Eye (tissue), 1 donor: ENCODE results near the gene MEIOSIN.

Experiments
- DNase-seq: peaks from one replicate; pipeline ENCODE4 v3.0.0-alpha.2; 2015

The MEIOSIN gene

GRCh38 chr19:45766296-45766868 lies 33.1 kb downstream of the MEIOSIN start:
- DNase-seq: no peak

- no peak for DNase-seq
Observed at GRCh38 chr19:45766869-45767346, 33.7 kb downstream of the MEIOSIN start.

- peak; percentile 82 for DNase-seq
Observed at GRCh38 chr19:45767410-45767880, 34.2 kb downstream of the MEIOSIN start.

GRCh38 chr19:45767881-45768654 lies 34.8 kb downstream of the MEIOSIN start:
- DNase-seq: peak; percentile 83

- no peak for DNase-seq
Observed at GRCh38 chr19:45768655-45768983, 35.4 kb downstream of the MEIOSIN start.

GRCh38 chr19:45768984-45769782 lies 35.9 kb downstream of the MEIOSIN start, which contains the start of gene SIX5:
Gene SIX5, minus strand, starts transcription at chr19:45769252. Its CDS starts 408 bp downstream, at chr19:45768844.
- DNase-seq: peak; percentile 100

- DNase-seq: peak; percentile 88
Observed at GRCh38 chr19:45769821-45770191, 36.6 kb downstream of the MEIOSIN start.

GRCh38 chr19:45770192-45771101 lies 37.2 kb downstream of the MEIOSIN start:
- peak; percentile 99 for DNase-seq

- DNase-seq: no peak
Observed at GRCh38 chr19:45771311-45771933, 38.2 kb downstream of the MEIOSIN start.

- DNase-seq: no peak
Observed at GRCh38 chr19:45772130-45772840, 39.0 kb downstream of the MEIOSIN start.

GRCh38 chr19:45772912-45773311 lies 39.7 kb downstream of the MEIOSIN start:
- no peak for DNase-seq

GRCh38 chr19:45773384-45773783 lies 40.1 kb downstream of the MEIOSIN start:
- no peak for DNase-seq

- DNase-seq: no peak
Observed at GRCh38 chr19:45774765-45775164, 41.5 kb downstream of the MEIOSIN start.

GRCh38 chr19:45777395-45777961 lies 44.2 kb downstream of the MEIOSIN start:
- no peak for DNase-seq

- no peak for DNase-seq
Observed at GRCh38 chr19:45778010-45778661, 44.9 kb downstream of the MEIOSIN start.

- peak; percentile 93 for DNase-seq
Observed at GRCh38 chr19:45779231-45780145, 46.2 kb downstream of the MEIOSIN start.

GRCh38 chr19:45780146-45780447 lies 46.9 kb downstream of the MEIOSIN start:
- DNase-seq: no peak

GRCh38 chr19:45780448-45781213 lies 47.4 kb downstream of the MEIOSIN start:
- DNase-seq: no peak
